GM23338 (cell line): ENCODE measurements around the gene PLXNA2. TPM values are rescaled to one million over a fixed set of nuclear protein-coding genes. Genes with fewer than 3 reads are reported as not detected.

Experiments
- ATAC-seq: fragments of 200-7000 bp; cut with Tn5 transposase; 3 replicates; pipeline ENCODE4 v1.9.1; 2020
- DNase-seq: peaks from one replicate; pipeline ENCODE4 v3.0.0-alpha.2; 2015; ENCODE audit warnings: low spot score
- H2AFZ ChIP-seq: fragments of 200-600 bp; sonication (generic); 2 replicates; pipeline ENCODE4 v1.8.0; 2016; ENCODE audit warnings: antibody characterized with exemption, mild to moderate bottlenecking, moderate library complexity
- H3F3A ChIP-seq: fragments of 200-600 bp; sonication (generic); replicated peaks from 2 replicates; pipeline ENCODE4 v1.8.0; 2017; ENCODE audit warnings: antibody characterized with exemption, mixed run types, low read depth
- H3K27ac ChIP-seq: fragments of 200-600 bp; sonication (generic); 2 replicates; pipeline ENCODE4 v1.6.1; 2016; ENCODE audit warnings: low read depth
- H3K27me3 ChIP-seq: fragments of 200-600 bp; sonication (generic); 2 replicates; pipeline ENCODE4 v1.8.0; 2016; ENCODE audit warnings: mild to moderate bottlenecking, mixed run types, moderate library complexity; ENCODE audit not compliant: insufficient read depth
- H3K36me3 ChIP-seq: fragments of 200-600 bp; sonication (generic); 2 replicates; pipeline ENCODE4 v1.8.0; 2016; ENCODE audit warnings: mild to moderate bottlenecking; ENCODE audit not compliant: insufficient read depth
- H3K4me1 ChIP-seq: fragments of 200-600 bp; sonication (generic); 2 replicates; pipeline ENCODE4 v1.8.0; 2016; ENCODE audit warnings: mild to moderate bottlenecking, moderate library complexity; ENCODE audit not compliant: insufficient read depth
- H3K4me2 ChIP-seq: fragments of 200-600 bp; sonication (generic); 2 replicates; pipeline ENCODE4 v1.7.1; 2017; ENCODE audit warnings: mixed run types
- H3K4me3 ChIP-seq: fragments of 200-600 bp; sonication (generic); 2 replicates; pipeline ENCODE4 v1.6.1; 2016; ENCODE audit warnings: mixed run types
- H3K79me2 ChIP-seq: fragments of 200-600 bp; sonication (generic); replicated peaks from 2 replicates; pipeline ENCODE4 v1.8.0; 2017; ENCODE audit warnings: mild to moderate bottlenecking; ENCODE audit not compliant: insufficient read depth
- H3K9me2 ChIP-seq: fragments of 200-600 bp; sonication (generic); 2 replicates; pipeline ENCODE4 v1.8.0; 2017; ENCODE audit not compliant: insufficient read depth
- H4K20me1 ChIP-seq: fragments of 200-600 bp; sonication (generic); replicated peaks from 2 replicates; pipeline ENCODE4 v1.8.0; 2017; ENCODE audit warnings: mild to moderate bottlenecking; ENCODE audit not compliant: insufficient read depth
- H3K27ac Mint-ChIP-seq: 2 replicates; pipeline ENCODE4 v1.8.0; 2020; ENCODE audit warnings: inconsistent platforms, mild to moderate bottlenecking, moderate library complexity, mixed read lengths
- H3K27me3 Mint-ChIP-seq: 3 replicates; pipeline ENCODE4 v1.8.0; 2022; ENCODE audit warnings: low read depth, mild to moderate bottlenecking, moderate library complexity, mixed read lengths, inconsistent platforms; ENCODE audit not compliant: insufficient read depth, poor library complexity
- H3K36me3 Mint-ChIP-seq: 3 replicates; pipeline ENCODE4 v1.8.0; 2021; ENCODE audit warnings: low read depth, mild to moderate bottlenecking, inconsistent platforms, moderate library complexity, mixed read lengths
- H3K4me1 Mint-ChIP-seq: 3 replicates; pipeline ENCODE4 v1.8.0; 2020; ENCODE audit warnings: mild to moderate bottlenecking, inconsistent platforms, mixed read lengths
- H3K4me3 Mint-ChIP-seq: 3 replicates; pipeline ENCODE4 v1.8.0; 2021; ENCODE audit warnings: moderate library complexity, mild to moderate bottlenecking, inconsistent platforms, mixed read lengths
- H3K9me3 Mint-ChIP-seq: 3 replicates; pipeline ENCODE4 v1.8.0; 2020; ENCODE audit warnings: moderate library complexity, mild to moderate bottlenecking, inconsistent platforms, mixed read lengths
- CREB1 ChIP-seq: fragments of 250-450 bp; sonication (Bioruptor Pico); IDR thresholded peaks from 2 replicates; pipeline ENCODE4 v1.5.0; 2020; ENCODE audit warnings: low read depth, mild to moderate bottlenecking, moderate library complexity
- EZH2 ChIP-seq: fragments of 200-600 bp; sonication (generic); IDR thresholded peaks from one replicate; pipeline ENCODE4 v1.8.0; 2017; ENCODE audit warnings: antibody characterized with exemption, mild to moderate bottlenecking, low read depth; ENCODE audit not compliant: unreplicated experiment
- JUNB ChIP-seq: IDR thresholded peaks from one replicate; pipeline ENCODE4 v1.6.1; 2016; ENCODE audit warnings: antibody characterized with exemption; ENCODE audit not compliant: unreplicated experiment
- NANOG ChIP-seq: IDR thresholded peaks from 2 replicates; pipeline ENCODE4 v1.6.1; 2016; ENCODE audit warnings: antibody characterized with exemption, borderline replicate concordance
- POLR2AphosphoS5 ChIP-seq: IDR thresholded peaks from 2 replicates; pipeline ENCODE4 v1.6.1; 2016; ENCODE audit warnings: antibody characterized with exemption, low read depth
- ZNF331 ChIP-seq: fragments of 250-450 bp; sonication (Bioruptor Pico); IDR thresholded peaks from 2 replicates; pipeline ENCODE4 v1.5.0; 2020; ENCODE audit warnings: low read depth, mild to moderate bottlenecking, moderate library complexity
- polyA plus RNA-seq: library from polyadenylated mRNA; unstranded; fragments of >200 nt; fragmentation: Nextera tagmentation; extraction: Ambion mirVana; gene quantifications from 2 replicates; pipeline ENCODE4 v1.2.1, GENCODE V29; 2016
- total RNA-seq: library from RNA; depleted of rRNA; stranded (reverse); fragments of >200 nt; shearing (Covaris generic); gene quantifications from 2 replicates; pipeline ENCODE4 v1.2.3, GENCODE V29; 2014
- TF ChIP-seq, protein P1 (sequence below): fragments of 250-450 bp; sonication (Bioruptor Pico); IDR thresholded peaks from 2 replicates; pipeline ENCODE4 v1.5.0; 2020; ENCODE audit warnings: mild to moderate bottlenecking, moderate library complexity
- TF ChIP-seq, protein P2 (sequence below), 2 experiments: fragments of 200-600 bp in 1 of 2; sonication (generic) in 1 of 2; conservative IDR thresholded peaks; 2 replicates each; pipeline versions ENCODE4 v1.5.1 to v1.6.1; 2016 to 2017; ENCODE audit warnings: antibody characterized with exemption in 2 of 2, low read depth in 2 of 2, mild to moderate bottlenecking in 2 of 2, moderate library complexity in 1 of 2
- TF ChIP-seq, protein P3 (sequence below): IDR thresholded peaks from 2 replicates; pipeline ENCODE4 v1.6.1; 2016; ENCODE audit warnings: antibody characterized with exemption
- TF ChIP-seq, protein P4 (sequence below): IDR thresholded peaks from one replicate; pipeline ENCODE4 v1.6.1; 2018; ENCODE audit warnings: antibody characterized with exemption; ENCODE audit not compliant: unreplicated experiment

The PLXNA2 gene
- total and polyA plus RNA-seq, 2 experiments from 2014 or later, result 0.40 to 1.8 TPM

DNA sequence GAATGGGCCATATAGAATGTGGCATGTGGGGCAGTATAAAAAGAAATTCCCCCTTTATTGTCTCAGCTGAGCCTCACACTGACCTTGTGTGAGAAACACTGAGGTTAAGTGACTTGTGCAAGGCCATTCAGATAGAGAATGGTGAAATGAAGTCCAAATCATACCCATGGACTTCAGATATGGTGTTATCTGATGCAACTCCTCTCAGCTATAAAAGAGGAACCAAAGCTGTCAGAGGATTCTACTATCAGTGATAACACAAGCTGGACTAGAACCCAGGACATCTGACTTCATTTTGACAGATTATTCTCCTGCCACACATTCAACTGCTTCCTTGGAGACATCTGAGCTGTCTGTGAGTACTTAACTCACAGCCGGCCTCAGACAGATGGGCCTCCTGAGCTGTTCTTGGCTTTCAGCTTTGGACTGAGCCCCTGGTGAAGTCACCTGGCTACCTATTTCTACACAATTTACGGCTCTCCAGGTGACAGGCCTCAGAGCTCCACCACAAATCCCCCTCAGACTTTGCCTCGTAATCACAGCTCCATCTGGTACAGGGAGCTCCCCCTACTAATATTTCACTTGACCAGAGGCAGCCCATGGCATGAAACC is 104.6 kb downstream of the PLXNA2 start:
- Histone ChIP-seq H2AFZ (no peak overlapping the region), H3K36me3 (no peaks in the 10 kb centered on the region), H3K79me2 (no peaks in the 10 kb centered on the region), H3K4me2 (no peak overlapping the region), H3K27me3 (no peaks in the 10 kb centered on the region), H3F3A (no peaks in the 10 kb centered on the region), H3K27ac (no peak overlapping the region), H3K9me2 (no peaks in the 10 kb centered on the region), H3K4me3 (no peak overlapping the region), H3K4me1 (peaks cover 4% of the 10 kb centered on the region), H4K20me1 (no peaks in the 10 kb centered on the region)
- no peak for ATAC-seq
- Mint-ChIP-seq H3K4me1 (peaks cover 13% of the 10 kb centered on the region), H3K27me3 (peaks cover 8% of the 10 kb centered on the region), H3K9me3 (no peaks in the 10 kb centered on the region), H3K27ac (no peak overlapping the region), H3K36me3 (no peaks in the 10 kb centered on the region), H3K4me3 (no peak overlapping the region)
- TF ChIP-seq ZNF331 (CRISPR knock-in tag) (no peak), CREB1 (CRISPR knock-in tag) (no peak), POLR2AphosphoS5 (no peak), JUNB (no peak), EZH2 (no peak), NANOG (no peak)
- TF ChIP-seq, protein P1, sequence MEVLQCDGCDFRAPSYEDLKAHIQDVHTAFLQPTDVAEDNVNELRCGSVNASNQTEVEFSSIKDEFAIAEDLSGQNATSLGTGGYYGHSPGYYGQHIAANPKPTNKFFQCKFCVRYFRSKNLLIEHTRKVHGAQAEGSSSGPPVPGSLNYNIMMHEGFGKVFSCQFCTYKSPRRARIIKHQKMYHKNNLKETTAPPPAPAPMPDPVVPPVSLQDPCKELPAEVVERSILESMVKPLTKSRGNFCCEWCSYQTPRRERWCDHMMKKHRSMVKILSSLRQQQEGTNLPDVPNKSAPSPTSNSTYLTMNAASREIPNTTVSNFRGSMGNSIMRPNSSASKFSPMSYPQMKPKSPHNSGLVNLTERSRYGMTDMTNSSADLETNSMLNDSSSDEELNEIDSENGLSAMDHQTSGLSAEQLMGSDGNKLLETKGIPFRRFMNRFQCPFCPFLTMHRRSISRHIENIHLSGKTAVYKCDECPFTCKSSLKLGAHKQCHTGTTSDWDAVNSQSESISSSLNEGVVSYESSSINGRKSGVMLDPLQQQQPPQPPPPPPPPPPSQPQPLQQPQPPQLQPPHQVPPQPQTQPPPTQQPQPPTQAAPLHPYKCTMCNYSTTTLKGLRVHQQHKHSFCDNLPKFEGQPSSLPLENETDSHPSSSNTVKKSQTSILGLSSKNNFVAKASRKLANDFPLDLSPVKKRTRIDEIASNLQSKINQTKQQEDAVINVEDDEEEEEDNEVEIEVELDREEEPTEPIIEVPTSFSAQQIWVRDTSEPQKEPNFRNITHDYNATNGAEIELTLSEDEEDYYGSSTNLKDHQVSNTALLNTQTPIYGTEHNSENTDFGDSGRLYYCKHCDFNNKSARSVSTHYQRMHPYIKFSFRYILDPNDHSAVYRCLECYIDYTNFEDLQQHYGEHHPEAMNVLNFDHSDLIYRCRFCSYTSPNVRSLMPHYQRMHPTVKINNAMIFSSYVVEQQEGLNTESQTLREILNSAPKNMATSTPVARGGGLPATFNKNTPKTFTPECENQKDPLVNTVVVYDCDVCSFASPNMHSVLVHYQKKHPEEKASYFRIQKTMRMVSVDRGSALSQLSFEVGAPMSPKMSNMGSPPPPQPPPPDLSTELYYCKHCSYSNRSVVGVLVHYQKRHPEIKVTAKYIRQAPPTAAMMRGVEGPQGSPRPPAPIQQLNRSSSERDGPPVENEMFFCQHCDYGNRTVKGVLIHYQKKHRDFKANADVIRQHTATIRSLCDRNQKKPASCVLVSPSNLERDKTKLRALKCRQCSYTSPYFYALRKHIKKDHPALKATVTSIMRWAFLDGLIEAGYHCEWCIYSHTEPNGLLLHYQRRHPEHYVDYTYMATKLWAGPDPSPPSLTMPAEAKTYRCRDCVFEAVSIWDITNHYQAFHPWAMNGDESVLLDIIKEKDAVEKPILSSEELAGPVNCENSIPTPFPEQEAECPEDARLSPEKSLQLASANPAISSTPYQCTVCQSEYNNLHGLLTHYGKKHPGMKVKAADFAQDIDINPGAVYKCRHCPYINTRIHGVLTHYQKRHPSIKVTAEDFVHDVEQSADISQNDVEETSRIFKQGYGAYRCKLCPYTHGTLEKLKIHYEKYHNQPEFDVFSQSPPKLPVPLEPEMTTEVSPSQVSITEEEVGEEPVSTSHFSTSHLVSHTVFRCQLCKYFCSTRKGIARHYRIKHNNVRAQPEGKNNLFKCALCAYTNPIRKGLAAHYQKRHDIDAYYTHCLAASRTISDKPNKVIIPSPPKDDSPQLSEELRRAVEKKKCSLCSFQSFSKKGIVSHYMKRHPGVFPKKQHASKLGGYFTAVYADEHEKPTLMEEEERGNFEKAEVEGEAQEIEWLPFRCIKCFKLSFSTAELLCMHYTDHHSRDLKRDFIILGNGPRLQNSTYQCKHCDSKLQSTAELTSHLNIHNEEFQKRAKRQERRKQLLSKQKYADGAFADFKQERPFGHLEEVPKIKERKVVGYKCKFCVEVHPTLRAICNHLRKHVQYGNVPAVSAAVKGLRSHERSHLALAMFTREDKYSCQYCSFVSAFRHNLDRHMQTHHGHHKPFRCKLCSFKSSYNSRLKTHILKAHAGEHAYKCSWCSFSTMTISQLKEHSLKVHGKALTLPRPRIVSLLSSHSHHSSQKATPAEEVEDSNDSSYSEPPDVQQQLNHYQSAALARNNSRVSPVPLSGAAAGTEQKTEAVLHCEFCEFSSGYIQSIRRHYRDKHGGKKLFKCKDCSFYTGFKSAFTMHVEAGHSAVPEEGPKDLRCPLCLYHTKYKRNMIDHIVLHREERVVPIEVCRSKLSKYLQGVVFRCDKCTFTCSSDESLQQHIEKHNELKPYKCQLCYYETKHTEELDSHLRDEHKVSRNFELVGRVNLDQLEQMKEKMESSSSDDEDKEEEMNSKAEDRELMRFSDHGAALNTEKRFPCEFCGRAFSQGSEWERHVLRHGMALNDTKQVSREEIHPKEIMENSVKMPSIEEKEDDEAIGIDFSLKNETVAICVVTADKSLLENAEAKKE (CRISPR knock-in tag), result no peak
- TF ChIP-seq, protein P2, sequence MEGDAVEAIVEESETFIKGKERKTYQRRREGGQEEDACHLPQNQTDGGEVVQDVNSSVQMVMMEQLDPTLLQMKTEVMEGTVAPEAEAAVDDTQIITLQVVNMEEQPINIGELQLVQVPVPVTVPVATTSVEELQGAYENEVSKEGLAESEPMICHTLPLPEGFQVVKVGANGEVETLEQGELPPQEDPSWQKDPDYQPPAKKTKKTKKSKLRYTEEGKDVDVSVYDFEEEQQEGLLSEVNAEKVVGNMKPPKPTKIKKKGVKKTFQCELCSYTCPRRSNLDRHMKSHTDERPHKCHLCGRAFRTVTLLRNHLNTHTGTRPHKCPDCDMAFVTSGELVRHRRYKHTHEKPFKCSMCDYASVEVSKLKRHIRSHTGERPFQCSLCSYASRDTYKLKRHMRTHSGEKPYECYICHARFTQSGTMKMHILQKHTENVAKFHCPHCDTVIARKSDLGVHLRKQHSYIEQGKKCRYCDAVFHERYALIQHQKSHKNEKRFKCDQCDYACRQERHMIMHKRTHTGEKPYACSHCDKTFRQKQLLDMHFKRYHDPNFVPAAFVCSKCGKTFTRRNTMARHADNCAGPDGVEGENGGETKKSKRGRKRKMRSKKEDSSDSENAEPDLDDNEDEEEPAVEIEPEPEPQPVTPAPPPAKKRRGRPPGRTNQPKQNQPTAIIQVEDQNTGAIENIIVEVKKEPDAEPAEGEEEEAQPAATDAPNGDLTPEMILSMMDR (conservative IDR thresholded peaks at IDR 0.05; ENCODE audit: low read depth in 2 of 2), result no peak
- TF ChIP-seq, protein P3, sequence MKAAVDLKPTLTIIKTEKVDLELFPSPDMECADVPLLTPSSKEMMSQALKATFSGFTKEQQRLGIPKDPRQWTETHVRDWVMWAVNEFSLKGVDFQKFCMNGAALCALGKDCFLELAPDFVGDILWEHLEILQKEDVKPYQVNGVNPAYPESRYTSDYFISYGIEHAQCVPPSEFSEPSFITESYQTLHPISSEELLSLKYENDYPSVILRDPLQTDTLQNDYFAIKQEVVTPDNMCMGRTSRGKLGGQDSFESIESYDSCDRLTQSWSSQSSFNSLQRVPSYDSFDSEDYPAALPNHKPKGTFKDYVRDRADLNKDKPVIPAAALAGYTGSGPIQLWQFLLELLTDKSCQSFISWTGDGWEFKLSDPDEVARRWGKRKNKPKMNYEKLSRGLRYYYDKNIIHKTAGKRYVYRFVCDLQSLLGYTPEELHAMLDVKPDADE, result no peak
- TF ChIP-seq, protein P4, sequence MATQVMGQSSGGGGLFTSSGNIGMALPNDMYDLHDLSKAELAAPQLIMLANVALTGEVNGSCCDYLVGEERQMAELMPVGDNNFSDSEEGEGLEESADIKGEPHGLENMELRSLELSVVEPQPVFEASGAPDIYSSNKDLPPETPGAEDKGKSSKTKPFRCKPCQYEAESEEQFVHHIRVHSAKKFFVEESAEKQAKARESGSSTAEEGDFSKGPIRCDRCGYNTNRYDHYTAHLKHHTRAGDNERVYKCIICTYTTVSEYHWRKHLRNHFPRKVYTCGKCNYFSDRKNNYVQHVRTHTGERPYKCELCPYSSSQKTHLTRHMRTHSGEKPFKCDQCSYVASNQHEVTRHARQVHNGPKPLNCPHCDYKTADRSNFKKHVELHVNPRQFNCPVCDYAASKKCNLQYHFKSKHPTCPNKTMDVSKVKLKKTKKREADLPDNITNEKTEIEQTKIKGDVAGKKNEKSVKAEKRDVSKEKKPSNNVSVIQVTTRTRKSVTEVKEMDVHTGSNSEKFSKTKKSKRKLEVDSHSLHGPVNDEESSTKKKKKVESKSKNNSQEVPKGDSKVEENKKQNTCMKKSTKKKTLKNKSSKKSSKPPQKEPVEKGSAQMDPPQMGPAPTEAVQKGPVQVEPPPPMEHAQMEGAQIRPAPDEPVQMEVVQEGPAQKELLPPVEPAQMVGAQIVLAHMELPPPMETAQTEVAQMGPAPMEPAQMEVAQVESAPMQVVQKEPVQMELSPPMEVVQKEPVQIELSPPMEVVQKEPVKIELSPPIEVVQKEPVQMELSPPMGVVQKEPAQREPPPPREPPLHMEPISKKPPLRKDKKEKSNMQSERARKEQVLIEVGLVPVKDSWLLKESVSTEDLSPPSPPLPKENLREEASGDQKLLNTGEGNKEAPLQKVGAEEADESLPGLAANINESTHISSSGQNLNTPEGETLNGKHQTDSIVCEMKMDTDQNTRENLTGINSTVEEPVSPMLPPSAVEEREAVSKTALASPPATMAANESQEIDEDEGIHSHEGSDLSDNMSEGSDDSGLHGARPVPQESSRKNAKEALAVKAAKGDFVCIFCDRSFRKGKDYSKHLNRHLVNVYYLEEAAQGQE, result no peak
- no peak for DNase-seq
